ENCODE measurements around the gene SUGP1. TPM values are rescaled to one million over a fixed set of nuclear protein-coding genes. Genes with fewer than 3 reads are reported as not detected.

SUGP1 gene
- polyA plus RNA-seq, 1 experiment, result 25.2 TPM

DNA sequence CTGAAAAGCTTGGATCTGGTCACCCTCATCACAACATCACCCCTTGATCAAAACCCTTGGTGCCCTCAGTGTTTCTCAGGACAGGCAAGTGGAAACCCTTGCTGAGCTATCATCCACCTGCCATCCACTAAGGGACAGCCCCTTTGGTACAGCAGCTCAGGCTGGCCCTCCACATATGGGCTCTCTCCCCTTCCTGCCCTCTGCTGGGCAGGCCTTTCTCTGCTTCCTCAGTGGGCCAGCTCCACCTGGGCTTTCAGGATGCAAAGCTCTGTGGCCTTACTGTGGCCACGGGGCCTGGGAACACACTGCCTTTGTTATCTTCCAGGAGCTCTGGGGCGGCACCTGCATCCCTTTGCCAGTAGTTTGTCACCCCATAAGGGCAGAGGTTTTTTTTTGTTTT, 4.9 kb downstream of the SUGP1 start:
- DNase-seq (ENCODE audit: low read depth, low spot score), result no peak
- POLR2A ChIA-PET, result interaction anchor here (0.6 kb wide), 1 partner anchor 96 kb away, joined by 5 read pairs; no protein-coding TSS in a partner anchor
- H3K27ac ChIP-seq (ENCODE audit: low read depth, low read length), result no peak overlapping the region
- TF ChIP-seq, protein P1, sequence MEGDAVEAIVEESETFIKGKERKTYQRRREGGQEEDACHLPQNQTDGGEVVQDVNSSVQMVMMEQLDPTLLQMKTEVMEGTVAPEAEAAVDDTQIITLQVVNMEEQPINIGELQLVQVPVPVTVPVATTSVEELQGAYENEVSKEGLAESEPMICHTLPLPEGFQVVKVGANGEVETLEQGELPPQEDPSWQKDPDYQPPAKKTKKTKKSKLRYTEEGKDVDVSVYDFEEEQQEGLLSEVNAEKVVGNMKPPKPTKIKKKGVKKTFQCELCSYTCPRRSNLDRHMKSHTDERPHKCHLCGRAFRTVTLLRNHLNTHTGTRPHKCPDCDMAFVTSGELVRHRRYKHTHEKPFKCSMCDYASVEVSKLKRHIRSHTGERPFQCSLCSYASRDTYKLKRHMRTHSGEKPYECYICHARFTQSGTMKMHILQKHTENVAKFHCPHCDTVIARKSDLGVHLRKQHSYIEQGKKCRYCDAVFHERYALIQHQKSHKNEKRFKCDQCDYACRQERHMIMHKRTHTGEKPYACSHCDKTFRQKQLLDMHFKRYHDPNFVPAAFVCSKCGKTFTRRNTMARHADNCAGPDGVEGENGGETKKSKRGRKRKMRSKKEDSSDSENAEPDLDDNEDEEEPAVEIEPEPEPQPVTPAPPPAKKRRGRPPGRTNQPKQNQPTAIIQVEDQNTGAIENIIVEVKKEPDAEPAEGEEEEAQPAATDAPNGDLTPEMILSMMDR (IDR thresholded peaks at IDR 0.05; ENCODE audit: low read depth, low read length), result no peak
- CTCF ChIA-PET, result interaction anchor here (0.9 kb wide), 1 partner anchor 10 kb away, joined by 3 read pairs; no protein-coding TSS in a partner anchor
- peaks cover 4% of the 10 kb centered on the region; the same call in 1 of the 2 replicates for H3K9me3 ChIP-seq (ENCODE audit: control insufficient read depth, insufficient read depth, low read length)
- H3K4me3 ChIP-seq (ENCODE audit: low read depth, low read length), result no peak overlapping the region
- H3K27me3 ChIP-seq (ENCODE audit: control insufficient read depth, insufficient read depth, low read length), result no peaks in the 10 kb centered on the region

DNA sequence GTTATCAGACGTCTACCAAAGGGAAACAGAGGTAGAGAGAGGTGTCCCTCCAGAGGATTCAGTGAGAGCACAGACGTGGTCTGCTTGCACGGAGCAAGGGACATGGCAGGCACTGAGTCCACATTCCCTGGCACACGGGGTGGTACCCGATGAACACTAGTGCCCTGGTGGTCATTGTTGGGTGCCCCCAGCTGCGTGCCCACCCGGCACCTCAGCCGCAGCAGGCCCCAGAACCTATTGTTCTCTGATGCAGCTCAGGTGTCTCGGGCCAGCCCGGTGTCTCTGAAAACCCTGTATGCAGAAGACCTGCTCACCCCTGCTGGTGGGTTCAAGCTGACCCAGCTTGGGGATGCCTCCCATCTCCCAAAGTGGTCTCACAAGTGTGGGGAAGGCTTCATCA, 11.9 kb downstream of the SUGP1 start:
- H3K27me3 ChIP-seq (ENCODE audit: control insufficient read depth, insufficient read depth, low read length), result no peaks in the 10 kb centered on the region
- TF ChIP-seq, protein P1 (IDR thresholded peaks at IDR 0.05; ENCODE audit: low read depth, low read length), result no peak
- H3K27ac ChIP-seq (ENCODE audit: low read depth, low read length), result no peak overlapping the region
- CTCF ChIA-PET, result no interaction called here
- no peaks in the 10 kb centered on the region for H3K9me3 ChIP-seq (ENCODE audit: control insufficient read depth, insufficient read depth, low read length)
- H3K4me3 ChIP-seq (ENCODE audit: low read depth, low read length), result no peak overlapping the region
- POLR2A ChIA-PET, result no interaction called here
- DNase-seq (ENCODE audit: low read depth, low spot score), result no peak

DNA sequence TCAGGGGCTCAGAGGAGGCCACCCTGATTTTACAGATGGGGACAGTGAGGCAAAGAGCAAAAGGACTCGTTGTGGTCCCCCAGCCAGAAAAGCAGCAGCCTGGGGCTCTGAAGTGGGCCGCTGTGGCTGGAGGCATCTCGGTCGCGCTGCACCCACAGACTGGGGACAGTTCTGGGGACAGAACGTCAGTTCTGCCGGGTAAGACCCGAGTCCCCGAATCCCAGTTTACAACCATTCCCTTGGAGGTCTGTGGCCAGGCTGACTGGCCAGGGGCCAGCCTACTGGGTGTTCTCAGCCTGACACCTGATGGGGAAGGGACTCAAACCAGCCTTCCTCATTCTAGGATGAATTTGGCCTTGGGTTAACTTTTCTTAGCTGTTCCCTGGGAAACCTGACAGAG, 14.1 kb downstream of the SUGP1 start:
- POLR2A ChIA-PET, result interaction anchor here (0.6 kb wide), 1 partner anchor 11 kb away, joined by 4 read pairs; no protein-coding TSS in a partner anchor

DNA sequence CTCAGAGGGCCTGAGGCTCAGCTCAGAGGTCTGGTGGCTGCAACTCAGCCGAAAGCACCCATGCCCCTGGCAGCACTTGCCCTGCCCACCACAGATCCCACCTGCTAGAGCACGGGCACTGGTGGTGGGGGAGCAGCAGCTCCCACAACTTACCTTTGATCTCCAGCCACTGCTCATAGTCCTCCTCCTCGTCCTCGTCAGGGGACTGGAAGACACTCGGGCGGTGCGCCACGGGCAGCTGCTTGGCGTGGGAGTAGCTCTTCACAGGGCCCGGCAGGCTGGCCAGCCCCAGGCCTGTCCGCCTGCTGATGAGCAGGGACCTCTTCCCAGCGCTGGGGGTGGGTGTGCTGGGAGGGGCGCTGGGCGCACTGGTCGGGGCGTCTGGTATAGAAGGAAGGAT, 14.6 kb downstream of the SUGP1 start:
- ChIA-PET CTCF (interaction anchor here (0.8 to 1.1 kb wide), 2 partner anchors 10 to 160 kb away, joined by 3 read pairs; no protein-coding TSS in a partner anchor), POLR2A (no interaction called here)
- DNase-seq (ENCODE audit: low read depth, low spot score), result no peak
- no peaks in the 10 kb centered on the region for H3K9me3 ChIP-seq (ENCODE audit: control insufficient read depth, insufficient read depth, low read length)
- TF ChIP-seq, protein P1 (IDR thresholded peaks at IDR 0.05; ENCODE audit: low read depth, low read length), result no peak
- no peak overlapping the region for H3K4me3 ChIP-seq (ENCODE audit: low read depth, low read length)
- no peak overlapping the region for H3K27ac ChIP-seq (ENCODE audit: low read depth, low read length)
- no peaks in the 10 kb centered on the region for H3K27me3 ChIP-seq (ENCODE audit: control insufficient read depth, insufficient read depth, low read length)

More for the DNA sequence above, 14.1 kb downstream of the SUGP1 start:
- DNase-seq (ENCODE audit: low read depth, low spot score), result no peak
- Histone ChIP-seq H3K27ac (ENCODE audit: low read depth, low read length) (no peak overlapping the region), H3K4me3 (ENCODE audit: low read depth, low read length) (no peak overlapping the region), H3K9me3 (ENCODE audit: control insufficient read depth, insufficient read depth, low read length) (no peaks in the 10 kb centered on the region), H3K27me3 (ENCODE audit: control insufficient read depth, insufficient read depth, low read length) (no peaks in the 10 kb centered on the region)
- TF ChIP-seq, protein P1 (IDR thresholded peaks at IDR 0.05; ENCODE audit: low read depth, low read length), result no peak
- CTCF ChIA-PET, result no interaction called here

DNA sequence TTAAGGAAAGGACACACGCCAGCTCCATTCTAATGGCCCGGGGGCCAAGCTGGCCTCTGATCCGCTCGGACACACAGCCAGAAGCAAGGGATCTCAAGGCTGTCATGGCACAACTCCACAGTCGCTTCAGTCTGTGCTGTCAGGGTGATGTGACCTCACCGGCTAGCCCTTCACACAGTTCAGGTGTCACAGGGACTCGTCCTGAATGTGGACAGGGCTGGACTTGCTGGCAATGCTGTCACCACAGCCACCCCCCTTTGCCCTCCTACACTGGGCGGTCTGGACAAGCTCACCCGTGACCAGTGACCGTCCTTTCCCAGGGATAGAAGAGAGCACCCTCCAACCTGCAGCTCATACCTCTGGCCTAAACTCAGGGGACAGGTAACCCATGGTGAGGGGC, 15.2 kb downstream of the SUGP1 start:
- POLR2A ChIA-PET, result no interaction called here
- H3K4me3 ChIP-seq (ENCODE audit: low read depth, low read length), result no peak overlapping the region
- TF ChIP-seq, protein P1 (IDR thresholded peaks at IDR 0.05; ENCODE audit: low read depth, low read length), result no peak
- H3K9me3 ChIP-seq (ENCODE audit: control insufficient read depth, insufficient read depth, low read length), result no peaks in the 10 kb centered on the region
- H3K27ac ChIP-seq (ENCODE audit: low read depth, low read length), result no peak overlapping the region
- H3K27me3 ChIP-seq (ENCODE audit: control insufficient read depth, insufficient read depth, low read length), result no peaks in the 10 kb centered on the region
- no peak for DNase-seq (ENCODE audit: low read depth, low spot score)
- CTCF ChIA-PET, result interaction anchor here (0.8 to 1.1 kb wide), 2 partner anchors 10 to 159 kb away, joined by 3 read pairs; no protein-coding TSS in a partner anchor

Data from AG04450 (cell line).